Measurements from ENCODE around the gene PRKCB. TPM values are rescaled to one million over a fixed set of nuclear protein-coding genes. Genes with fewer than 3 reads are reported as not detected.

Gene PRKCB
- total RNA-seq, 1 experiment from 2014 or later = 0.89 TPM

DNA sequence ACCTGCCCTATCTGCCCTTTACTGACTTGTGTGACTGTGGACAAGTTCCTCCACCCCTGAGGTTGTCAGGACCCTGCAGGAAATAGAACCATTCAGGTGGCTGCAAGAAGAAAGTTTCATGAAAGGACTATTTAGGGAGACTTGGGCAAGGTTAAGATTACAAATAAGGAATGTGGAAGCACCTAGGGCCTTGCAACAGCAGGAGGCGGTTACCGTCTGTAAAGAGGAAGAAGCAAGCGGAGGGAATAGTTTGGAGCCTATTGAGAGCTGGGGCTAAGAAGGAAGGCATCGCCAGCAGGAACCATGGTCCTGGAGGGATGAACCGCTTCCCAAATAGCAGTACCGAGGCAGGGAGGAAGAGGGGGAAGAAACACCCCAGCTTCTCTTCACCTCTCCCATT is 132.4 kb downstream of the PRKCB start:
- TF ChIP-seq, protein P1, sequence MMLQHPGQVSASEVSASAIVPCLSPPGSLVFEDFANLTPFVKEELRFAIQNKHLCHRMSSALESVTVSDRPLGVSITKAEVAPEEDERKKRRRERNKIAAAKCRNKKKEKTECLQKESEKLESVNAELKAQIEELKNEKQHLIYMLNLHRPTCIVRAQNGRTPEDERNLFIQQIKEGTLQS (IDR thresholded peaks at IDR 0.05) = no peak
- TF ChIP-seq JUND (IDR thresholded peaks at IDR 0.05) (no peak), CBX3 (IDR thresholded peaks at IDR 0.05; ENCODE audit: low read depth) (no peak), SP1 (IDR thresholded peaks at IDR 0.05; ENCODE audit: low read depth) (no peak), YY1 (IDR thresholded peaks at IDR 0.05; ENCODE audit: extremely low read depth, insufficient replicate concordance, low read depth, low read length) (no peak), SIN3A (IDR thresholded peaks at IDR 0.05; ENCODE audit: low read depth) (no peak), EZH2 (IDR thresholded peaks at IDR 0.05) (no peak), ZFX (IDR thresholded peaks at IDR 0.05) (no peak), SRF (IDR thresholded peaks at IDR 0.05; ENCODE audit: low read depth) (no peak), TCF7L2 (IDR thresholded peaks at IDR 0.05; ENCODE audit: borderline replicate concordance, extremely low read depth, insufficient read depth, insufficient read length) (no peak), EZH2phosphoT487 (IDR thresholded peaks at IDR 0.05; ENCODE audit: borderline replicate concordance) (no peak)
- TF ChIP-seq, protein P2, sequence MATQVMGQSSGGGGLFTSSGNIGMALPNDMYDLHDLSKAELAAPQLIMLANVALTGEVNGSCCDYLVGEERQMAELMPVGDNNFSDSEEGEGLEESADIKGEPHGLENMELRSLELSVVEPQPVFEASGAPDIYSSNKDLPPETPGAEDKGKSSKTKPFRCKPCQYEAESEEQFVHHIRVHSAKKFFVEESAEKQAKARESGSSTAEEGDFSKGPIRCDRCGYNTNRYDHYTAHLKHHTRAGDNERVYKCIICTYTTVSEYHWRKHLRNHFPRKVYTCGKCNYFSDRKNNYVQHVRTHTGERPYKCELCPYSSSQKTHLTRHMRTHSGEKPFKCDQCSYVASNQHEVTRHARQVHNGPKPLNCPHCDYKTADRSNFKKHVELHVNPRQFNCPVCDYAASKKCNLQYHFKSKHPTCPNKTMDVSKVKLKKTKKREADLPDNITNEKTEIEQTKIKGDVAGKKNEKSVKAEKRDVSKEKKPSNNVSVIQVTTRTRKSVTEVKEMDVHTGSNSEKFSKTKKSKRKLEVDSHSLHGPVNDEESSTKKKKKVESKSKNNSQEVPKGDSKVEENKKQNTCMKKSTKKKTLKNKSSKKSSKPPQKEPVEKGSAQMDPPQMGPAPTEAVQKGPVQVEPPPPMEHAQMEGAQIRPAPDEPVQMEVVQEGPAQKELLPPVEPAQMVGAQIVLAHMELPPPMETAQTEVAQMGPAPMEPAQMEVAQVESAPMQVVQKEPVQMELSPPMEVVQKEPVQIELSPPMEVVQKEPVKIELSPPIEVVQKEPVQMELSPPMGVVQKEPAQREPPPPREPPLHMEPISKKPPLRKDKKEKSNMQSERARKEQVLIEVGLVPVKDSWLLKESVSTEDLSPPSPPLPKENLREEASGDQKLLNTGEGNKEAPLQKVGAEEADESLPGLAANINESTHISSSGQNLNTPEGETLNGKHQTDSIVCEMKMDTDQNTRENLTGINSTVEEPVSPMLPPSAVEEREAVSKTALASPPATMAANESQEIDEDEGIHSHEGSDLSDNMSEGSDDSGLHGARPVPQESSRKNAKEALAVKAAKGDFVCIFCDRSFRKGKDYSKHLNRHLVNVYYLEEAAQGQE (IDR thresholded peaks at IDR 0.05; ENCODE audit: low read depth) = no peak
- TF ChIP-seq, protein P3, sequence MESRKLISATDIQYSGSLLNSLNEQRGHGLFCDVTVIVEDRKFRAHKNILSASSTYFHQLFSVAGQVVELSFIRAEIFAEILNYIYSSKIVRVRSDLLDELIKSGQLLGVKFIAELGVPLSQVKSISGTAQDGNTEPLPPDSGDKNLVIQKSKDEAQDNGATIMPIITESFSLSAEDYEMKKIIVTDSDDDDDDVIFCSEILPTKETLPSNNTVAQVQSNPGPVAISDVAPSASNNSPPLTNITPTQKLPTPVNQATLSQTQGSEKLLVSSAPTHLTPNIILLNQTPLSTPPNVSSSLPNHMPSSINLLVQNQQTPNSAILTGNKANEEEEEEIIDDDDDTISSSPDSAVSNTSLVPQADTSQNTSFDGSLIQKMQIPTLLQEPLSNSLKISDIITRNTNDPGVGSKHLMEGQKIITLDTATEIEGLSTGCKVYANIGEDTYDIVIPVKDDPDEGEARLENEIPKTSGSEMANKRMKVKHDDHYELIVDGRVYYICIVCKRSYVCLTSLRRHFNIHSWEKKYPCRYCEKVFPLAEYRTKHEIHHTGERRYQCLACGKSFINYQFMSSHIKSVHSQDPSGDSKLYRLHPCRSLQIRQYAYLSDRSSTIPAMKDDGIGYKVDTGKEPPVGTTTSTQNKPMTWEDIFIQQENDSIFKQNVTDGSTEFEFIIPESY (IDR thresholded peaks at IDR 0.05; ENCODE audit: extremely low read depth, insufficient replicate concordance, low read length) = no peak
- POLR2A ChIA-PET = no interaction called here
- DNase-seq (ENCODE audit: low read depth, low spot score) = no peak
- no peak overlapping the region for H3K9ac ChIP-seq (ENCODE audit: low read length)
- CTCF ChIA-PET = no interaction called here
- no peaks in the 10 kb centered on the region for H3K9me3 ChIP-seq (ENCODE audit: control insufficient read depth in 1 of 2, insufficient read depth in 1 of 2, low read depth in 1 of 2, low read length in 2 of 2)
- no peaks in the 10 kb centered on the region for H3K79me2 ChIP-seq (ENCODE audit: insufficient read depth, low read length)
- RAD21 ChIA-PET (ENCODE audit: low non-redundant PET in 1 of 2, low total read pairs in 2 of 2, uncharacterized antibody in 2 of 2, unreplicated experiment in 2 of 2) = no interaction called here
- no peak for ATAC-seq
- H3K27me3 ChIP-seq (ENCODE audit: insufficient read depth, low read length) = peaks cover 34% of the 10 kb centered on the region
- no peaks in the 10 kb centered on the region for H3K4me1 ChIP-seq (ENCODE audit: control insufficient read depth in 1 of 2, insufficient read depth in 2 of 2, low read length in 2 of 2)
- no peak overlapping the region for H2AFZ ChIP-seq (ENCODE audit: low read depth, low read length, poor library complexity, severe bottlenecking)
- no peak overlapping the region for H3K4me3 ChIP-seq (replicated peaks in 1 of 2; ENCODE audit: low read depth in 1 of 2, low read length in 2 of 2)
- BruUV-seq (replicated peaks) = no TSS peak
- no peak overlapping the region for H3K27ac ChIP-seq (ENCODE audit: low read depth, low read length)
- H3K9me2 ChIP-seq (ENCODE audit: insufficient read depth) = no peaks in the 10 kb centered on the region
- intact Hi-C loops (cut with micrococcal nuclease) = no loop called here
- no peaks in the 10 kb centered on the region for H3K36me3 ChIP-seq (ENCODE audit: control insufficient read depth in 1 of 2, insufficient read depth in 2 of 2, low read length in 2 of 2)
- no peaks in the 10 kb centered on the region for H4K20me1 ChIP-seq (ENCODE audit: insufficient read depth)
- H3K4me2 ChIP-seq (ENCODE audit: low read length) = no peak overlapping the region

Data from HCT116 (cell line).